HepG2 (cell line): ENCODE measurements around the gene SECTM1. TPM values are rescaled to one million over a fixed set of nuclear protein-coding genes. Genes with fewer than 3 reads are reported as not detected.

ENCODE experiments used
- ATF7-NPFF ChIP-seq: sonication (generic); formaldehyde crosslinking; IDR thresholded peaks from 2 replicates; pipeline ENCODE4 v1.8.1; 2023; ENCODE audit warnings: mild to moderate bottlenecking, low read depth, missing genetic modification reagents, moderate library complexity
- DRAP1 ChIP-seq: IDR thresholded peaks from 2 replicates; pipeline ENCODE4 v1.6.1; 2016; ENCODE audit warnings: missing genetic modification reagents, missing compliant biosample characterization
- FOXO1 ChIP-seq: sonication (generic); formaldehyde crosslinking; IDR thresholded peaks from 2 replicates; pipeline ENCODE4 v1.4.0; 2020; ENCODE audit warnings: missing genetic modification reagents
- FOXP1 ChIP-seq, 2 experiments: fragments of 450-650 bp in 1 of 2; IDR thresholded peaks; 2 replicates each; pipeline ENCODE4 v1.6.1; 2017 to 2018; ENCODE audit warnings: antibody characterized with exemption in 1 of 2
- HINFP ChIP-seq: sonication (generic); formaldehyde crosslinking; IDR thresholded peaks from 2 replicates; pipeline ENCODE4 v1.4.0; 2020; ENCODE audit warnings: low read depth, mild to moderate bottlenecking, missing genetic modification reagents
- HMG20B ChIP-seq: conservative IDR thresholded peaks from 2 replicates; pipeline ENCODE4 v1.6.1; 2016; ENCODE audit warnings: missing genetic modification reagents, missing compliant biosample characterization
- MEIS1 ChIP-seq: sonication (generic); formaldehyde crosslinking; IDR thresholded peaks from 2 replicates; pipeline ENCODE4 v1.9.0; 2021; ENCODE audit warnings: mild to moderate bottlenecking, missing genetic modification reagents, moderate library complexity, borderline replicate concordance
- PREB ChIP-seq: sonication (generic); formaldehyde crosslinking; IDR thresholded peaks from 2 replicates; pipeline ENCODE4 v1.4.0; 2020; ENCODE audit warnings: missing genetic modification reagents
- RXRA ChIP-seq: sonication (generic); formaldehyde crosslinking; IDR thresholded peaks from 2 replicates; pipeline ENCODE4 v1.5.1; 2020; ENCODE audit warnings: missing genetic modification reagents
- STAG1 ChIP-seq: sonication (generic); formaldehyde crosslinking; IDR thresholded peaks from 2 replicates; pipeline ENCODE4 v1.4.0; 2020; ENCODE audit warnings: missing genetic modification reagents
- ZNF225 ChIP-seq: sonication (generic); formaldehyde crosslinking; IDR thresholded peaks from 2 replicates; pipeline ENCODE4 v1.4.0; 2020; ENCODE audit warnings: mild to moderate bottlenecking, missing genetic modification reagents
- ZNF256 ChIP-seq: sonication (generic); formaldehyde crosslinking; conservative IDR thresholded peaks from 2 replicates; pipeline ENCODE4 v1.4.0; 2020; ENCODE audit warnings: missing genetic modification reagents
- ZNF354B ChIP-seq: sonication (generic); formaldehyde crosslinking; IDR thresholded peaks from 2 replicates; pipeline ENCODE4 v1.8.0; 2022; ENCODE audit warnings: mild to moderate bottlenecking, missing genetic modification reagents
- ZNF552 ChIP-seq: sonication (generic); formaldehyde crosslinking; IDR thresholded peaks from 2 replicates; pipeline ENCODE4 v1.9.0; 2022; ENCODE audit warnings: missing genetic modification reagents, mild to moderate bottlenecking, borderline replicate concordance
- ZNF891 ChIP-seq: sonication (generic); formaldehyde crosslinking; IDR thresholded peaks from 2 replicates; pipeline ENCODE4 v1.5.0; 2020; ENCODE audit warnings: mild to moderate bottlenecking, missing genetic modification reagents
- ZSCAN25 ChIP-seq: sonication (generic); formaldehyde crosslinking; IDR thresholded peaks from 2 replicates; pipeline ENCODE4 v1.8.0; 2022; ENCODE audit warnings: mild to moderate bottlenecking, missing genetic modification reagents
- polyA plus RNA-seq, 8 experiments: library from polyadenylated mRNA; depleted of rRNA in 3 of 8; stranded (reverse) in 7 of 8; unstranded in 1 of 8; fragments of >200 nt; fragmentation: Illumina TruSeq in 4 of 8; extraction: Trizol in 4 of 8; gene quantifications; 2 replicates each; pipeline versions ENCODE4 v1.2.1 to v1.2.3, GENCODE V29; 2011 to 2016; ENCODE audit warnings: low read depth in 4 of 8, missing spikeins in 1 of 8, mixed read lengths in 1 of 8; ENCODE audit not compliant: insufficient read depth in 1 of 8
- total RNA-seq, 5 experiments: library from RNA; depleted of rRNA; stranded (reverse); fragments of >200 nt; fragmentation: Illumina TruSeq; extraction: Trizol; gene quantifications; 2 replicates each; pipeline ENCODE4 v1.2.3, GENCODE V29; 2016; ENCODE audit warnings: low read depth in 1 of 5
- TF ChIP-seq, protein P1 (sequence below): sonication (generic); formaldehyde crosslinking; IDR thresholded peaks from 2 replicates; pipeline ENCODE4 v1.5.0; 2020; ENCODE audit warnings: mild to moderate bottlenecking, missing genetic modification reagents, borderline replicate concordance
- TF ChIP-seq, protein P2 (sequence below): sonication (generic); formaldehyde crosslinking; conservative IDR thresholded peaks from 2 replicates; pipeline ENCODE4 v1.4.0; 2020; ENCODE audit warnings: missing genetic modification reagents
- TF ChIP-seq, protein P3 (sequence below): conservative IDR thresholded peaks from 2 replicates; pipeline ENCODE4 v1.6.1; 2018; ENCODE audit warnings: missing genetic modification reagents

SECTM1 gene
- total and polyA plus RNA-seq, 2 of the 13 experiments (the other 11 are each of a cell fraction or from before 2014, with no cell fraction given), result 3.5 to 5.3 TPM

DNA sequence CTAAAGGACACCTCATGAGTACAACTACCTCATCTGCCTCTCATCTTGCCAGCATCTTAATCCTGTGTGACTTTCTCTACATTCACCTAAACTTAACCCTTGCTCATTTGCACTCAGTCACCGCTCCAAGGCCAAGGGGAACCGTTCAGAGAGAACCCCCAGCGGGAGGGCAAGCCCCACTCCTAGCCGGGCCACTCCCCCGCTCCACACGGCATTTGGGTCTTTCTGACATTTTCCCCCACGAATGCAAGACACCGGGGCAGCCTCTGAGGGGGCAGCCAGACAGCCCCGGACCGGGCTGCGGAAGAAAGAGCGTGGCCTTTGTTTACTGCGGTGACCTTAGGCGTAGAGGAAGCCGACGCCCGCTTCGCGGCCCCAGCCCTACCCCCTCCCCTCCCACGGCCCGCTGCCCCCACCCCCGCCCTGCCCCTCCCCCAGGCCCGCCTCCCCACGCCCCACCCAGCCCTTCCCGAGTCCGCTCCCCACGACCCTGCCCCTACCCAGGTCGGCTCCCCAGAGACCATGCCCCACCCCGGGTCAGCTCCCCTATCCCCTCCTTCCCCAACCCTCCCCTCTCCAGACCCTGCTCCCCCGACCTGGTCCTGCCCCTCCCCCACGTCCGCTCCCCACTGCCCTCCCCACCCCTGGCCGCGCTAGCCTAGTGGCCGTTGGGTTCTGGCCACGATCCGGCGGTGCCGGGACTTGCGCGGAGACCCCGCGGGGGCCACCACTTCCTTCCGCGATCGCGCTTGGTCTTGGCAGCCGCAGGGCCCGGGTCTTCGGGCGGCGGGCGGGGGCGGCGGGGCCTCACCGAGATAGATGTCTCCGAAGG, 60.9 kb downstream of the SECTM1 start (continued):
- TF ChIP-seq PREB (no peak), HMG20B (CRISPR knock-in tag) (no peak), RXRA (CRISPR knock-in tag) (0 out of 2 replicates have a peak, but pooled peaks have one; percentile 33), DRAP1 (no peak), ZNF891 (CRISPR knock-in tag) (0 out of 2 replicates have a peak, but pooled peaks have one; percentile 33), STAG1 (CRISPR knock-in tag) (no peak), ZNF256 (no peak), ZNF225 (no peak), ATF7-NPFF (CRISPR knock-in tag) (no peak), HINFP (CRISPR knock-in tag) (peak; percentile 67; the same call in 1 of the 2 replicates), ZSCAN25 (CRISPR knock-in tag) (peak; percentile 7; the same call in 1 of the 2 replicates), ZNF552 (no peak), ZNF354B (0 out of 2 replicates have a peak, but pooled peaks have one; percentile 51), FOXO1 (CRISPR knock-in tag) (0 out of 2 replicates have a peak, but pooled peaks have one; percentile 19), FOXP1 (IDR thresholded peaks at IDR 0.05) (no peak), FOXP1 (CRISPR knock-in tag; IDR thresholded peaks at IDR 0.05) (peak; percentile 47), MEIS1 (CRISPR knock-in tag) (no peak)
- TF ChIP-seq, protein P1, sequence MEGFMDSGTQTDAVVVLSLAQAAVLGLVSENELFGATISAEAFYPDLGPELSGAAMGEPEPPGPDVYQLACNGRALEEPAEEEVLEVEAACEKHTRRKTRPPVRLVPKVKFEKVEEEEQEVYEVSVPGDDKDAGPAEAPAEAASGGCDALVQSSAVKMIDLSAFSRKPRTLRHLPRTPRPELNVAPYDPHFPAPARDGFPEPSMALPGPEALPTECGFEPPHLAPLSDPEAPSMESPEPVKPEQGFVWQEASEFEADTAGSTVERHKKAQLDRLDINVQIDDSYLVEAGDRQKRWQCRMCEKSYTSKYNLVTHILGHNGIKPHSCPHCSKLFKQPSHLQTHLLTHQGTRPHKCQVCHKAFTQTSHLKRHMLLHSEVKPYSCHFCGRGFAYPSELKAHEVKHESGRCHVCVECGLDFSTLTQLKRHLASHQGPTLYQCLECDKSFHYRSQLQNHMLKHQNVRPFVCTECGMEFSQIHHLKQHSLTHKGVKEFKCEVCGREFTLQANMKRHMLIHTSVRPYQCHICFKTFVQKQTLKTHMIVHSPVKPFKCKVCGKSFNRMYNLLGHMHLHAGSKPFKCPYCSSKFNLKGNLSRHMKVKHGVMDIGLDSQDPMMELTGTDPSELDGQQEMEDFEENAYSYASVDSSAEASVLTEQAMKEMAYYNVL (CRISPR knock-in tag), result peak; percentile 1; the same call in 1 of the 2 replicates
- TF ChIP-seq, protein P2, sequence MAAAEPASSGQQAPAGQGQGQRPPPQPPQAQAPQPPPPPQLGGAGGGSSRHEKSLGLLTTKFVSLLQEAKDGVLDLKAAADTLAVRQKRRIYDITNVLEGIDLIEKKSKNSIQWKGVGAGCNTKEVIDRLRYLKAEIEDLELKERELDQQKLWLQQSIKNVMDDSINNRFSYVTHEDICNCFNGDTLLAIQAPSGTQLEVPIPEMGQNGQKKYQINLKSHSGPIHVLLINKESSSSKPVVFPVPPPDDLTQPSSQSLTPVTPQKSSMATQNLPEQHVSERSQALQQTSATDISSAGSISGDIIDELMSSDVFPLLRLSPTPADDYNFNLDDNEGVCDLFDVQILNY (CRISPR knock-in tag), result no peak
- TF ChIP-seq, protein P3, sequence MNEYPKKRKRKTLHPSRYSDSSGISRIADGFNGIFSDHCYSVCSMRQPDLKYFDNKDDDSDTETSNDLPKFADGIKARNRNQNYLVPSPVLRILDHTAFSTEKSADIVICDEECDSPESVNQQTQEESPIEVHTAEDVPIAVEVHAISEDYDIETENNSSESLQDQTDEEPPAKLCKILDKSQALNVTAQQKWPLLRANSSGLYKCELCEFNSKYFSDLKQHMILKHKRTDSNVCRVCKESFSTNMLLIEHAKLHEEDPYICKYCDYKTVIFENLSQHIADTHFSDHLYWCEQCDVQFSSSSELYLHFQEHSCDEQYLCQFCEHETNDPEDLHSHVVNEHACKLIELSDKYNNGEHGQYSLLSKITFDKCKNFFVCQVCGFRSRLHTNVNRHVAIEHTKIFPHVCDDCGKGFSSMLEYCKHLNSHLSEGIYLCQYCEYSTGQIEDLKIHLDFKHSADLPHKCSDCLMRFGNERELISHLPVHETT (CRISPR knock-in tag), result no peak
